MV-4-11 (cell line): ENCODE measurements around the gene PKNOX2.

Source experiments
- DNase-seq: peaks from one replicate; lab custom pipeline; 2025; lab: John Stamatoyannopoulos, UW

The PKNOX2 gene

GRCh38 chr11:125341676-125342075, 177.1 kb downstream of the PKNOX2 start:
- no peak for DNase-seq

DNA sequence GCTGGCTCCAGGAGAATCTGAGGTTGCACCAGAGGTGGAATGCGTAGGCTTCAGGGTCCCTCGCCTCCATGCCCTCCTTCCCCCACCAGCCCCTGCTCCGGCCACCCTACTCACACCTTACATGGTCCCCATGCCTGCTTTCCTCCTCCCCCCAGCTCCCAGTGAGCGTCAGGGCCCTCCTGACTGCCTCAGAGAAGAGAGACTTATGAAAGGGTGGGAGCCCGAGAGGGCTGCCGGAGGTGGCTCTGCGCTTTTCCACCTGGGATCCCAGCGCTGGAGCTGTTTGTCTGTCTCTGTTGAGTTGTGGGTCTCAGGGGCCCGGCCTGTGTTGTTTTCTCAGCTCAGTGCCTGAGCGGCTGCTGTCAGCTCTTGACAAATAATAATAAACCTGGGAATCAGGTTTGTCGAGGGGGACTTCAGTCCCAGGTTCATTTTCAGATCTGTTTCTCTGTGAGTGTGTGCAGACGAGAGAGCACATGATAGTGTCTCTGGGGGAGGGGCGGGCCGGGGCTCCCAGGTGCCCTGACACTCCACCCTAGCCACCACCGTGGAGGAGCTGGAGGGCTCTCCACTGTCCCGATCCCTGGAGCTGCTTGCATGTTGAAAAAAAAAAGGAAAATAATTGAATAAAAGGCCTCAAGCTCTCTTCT, 177.9 kb downstream of the PKNOX2 start:
- DNase-seq = no peak

- DNase-seq = no peak
Observed at GRCh38 chr11:125343086-125343717, 178.7 kb downstream of the PKNOX2 start.

GRCh38 chr11:125343718-125344131, 179.2 kb downstream of the PKNOX2 start:
- DNase-seq = no peak

GRCh38 chr11:125344846-125345420, 180.4 kb downstream of the PKNOX2 start:
- DNase-seq = no peak

- no peak for DNase-seq
Observed at GRCh38 chr11:125345421-125346178, 181.0 kb downstream of the PKNOX2 start.

GRCh38 chr11:125346179-125346530, 181.6 kb downstream of the PKNOX2 start:
- DNase-seq = no peak

GRCh38 chr11:125346565-125347260, 182.2 kb downstream of the PKNOX2 start:
- no peak for DNase-seq

- no peak for DNase-seq
Observed at GRCh38 chr11:125347261-125347585, 182.7 kb downstream of the PKNOX2 start.

DNA sequence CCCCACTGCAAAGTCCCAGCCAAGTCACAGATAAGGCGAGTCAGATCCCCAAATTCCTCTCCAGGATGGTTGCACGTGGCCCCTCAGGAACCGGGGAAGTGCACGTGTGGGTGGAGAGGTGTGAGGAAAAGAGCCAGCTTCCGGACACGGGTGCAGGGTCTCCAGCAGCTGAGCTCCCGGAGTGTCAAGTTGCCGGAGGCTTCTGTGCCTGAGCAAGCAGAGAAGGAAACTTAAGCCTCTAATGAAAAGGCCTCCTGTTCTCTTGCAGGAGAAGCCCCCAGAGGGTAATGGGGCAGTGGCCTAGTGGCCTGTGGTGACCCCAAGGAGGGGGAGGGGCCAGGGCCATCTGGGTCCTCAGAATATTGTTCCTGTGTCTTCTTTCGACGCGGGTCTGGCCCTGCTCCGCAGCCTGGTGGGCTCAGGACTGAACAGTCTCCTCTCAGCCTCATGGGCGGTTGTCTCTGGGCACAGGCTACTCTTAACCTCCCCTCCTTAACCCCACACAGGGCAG, 183.6 kb downstream of the PKNOX2 start:
- DNase-seq = no peak

DNA sequence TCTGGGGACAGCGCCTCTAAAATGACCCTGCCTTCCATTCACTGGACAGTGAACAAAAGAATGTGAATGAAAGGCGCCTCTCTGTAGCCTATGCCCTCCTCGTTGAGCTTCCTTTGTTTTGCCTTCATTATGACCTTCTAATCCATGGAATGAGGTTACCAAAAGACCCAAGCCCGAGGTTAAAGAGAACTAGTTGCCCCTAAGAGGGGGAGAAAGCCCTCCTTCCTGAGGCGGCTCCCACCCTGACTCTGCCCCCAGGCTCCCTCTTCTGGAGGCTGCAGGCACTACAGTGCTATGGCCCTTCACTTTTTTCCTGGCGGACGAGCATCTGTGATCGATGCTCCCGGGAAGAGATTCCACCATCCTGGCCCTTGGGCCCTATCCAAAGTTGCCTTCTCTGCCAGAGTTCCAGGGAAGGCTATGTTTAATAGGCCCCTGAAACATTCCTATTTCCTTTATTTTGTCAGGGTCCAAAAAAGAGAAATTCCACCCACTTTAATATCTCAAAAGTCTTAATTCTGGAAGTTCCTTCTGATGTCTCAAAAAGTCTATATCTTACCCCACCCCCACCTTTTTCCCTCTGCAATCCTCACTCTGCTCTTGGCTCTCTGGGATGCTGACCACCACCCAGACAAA, 184.2 kb downstream of the PKNOX2 start:
- no peak for DNase-seq

GRCh38 chr11:125350206-125351032, 185.9 kb downstream of the PKNOX2 start:
- DNase-seq = no peak

GRCh38 chr11:125351033-125351867, 186.7 kb downstream of the PKNOX2 start:
- DNase-seq = no peak

GRCh38 chr11:125351868-125352250, 187.3 kb downstream of the PKNOX2 start:
- no peak for DNase-seq

- DNase-seq = no peak
Observed at GRCh38 chr11:125356797-125357196, 192.2 kb downstream of the PKNOX2 start.

GRCh38 chr11:125357551-125357950, 193.0 kb downstream of the PKNOX2 start:
- no peak for DNase-seq

DNA sequence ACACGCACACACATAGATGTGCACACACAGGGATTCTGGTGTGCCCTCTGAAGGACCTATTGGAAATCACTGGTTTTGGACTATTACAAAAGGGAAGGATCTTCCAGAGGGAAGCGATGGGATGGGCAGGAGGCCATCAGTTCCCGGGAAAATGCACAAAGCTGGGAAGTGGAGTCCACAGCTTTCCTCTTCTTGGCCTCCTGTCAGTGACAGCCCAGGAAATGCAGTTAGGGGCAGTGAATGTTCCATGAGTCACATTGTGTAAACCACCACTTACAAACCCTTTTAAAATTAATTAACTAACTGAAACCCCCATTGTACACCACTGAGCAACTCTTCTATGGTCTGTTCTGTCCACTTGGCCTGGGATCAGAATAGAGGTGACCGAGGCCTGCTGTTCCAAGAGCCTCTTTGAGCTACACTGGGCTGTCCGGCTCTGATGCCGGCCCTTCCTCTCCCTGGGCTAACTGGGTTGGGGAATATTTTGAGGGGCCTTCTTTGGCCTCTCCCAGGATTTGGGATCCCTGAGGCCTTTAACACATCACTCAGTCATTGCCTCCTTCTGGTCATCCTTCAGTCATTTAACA, 193.8 kb downstream of the PKNOX2 start:
- DNase-seq = no peak

DNA sequence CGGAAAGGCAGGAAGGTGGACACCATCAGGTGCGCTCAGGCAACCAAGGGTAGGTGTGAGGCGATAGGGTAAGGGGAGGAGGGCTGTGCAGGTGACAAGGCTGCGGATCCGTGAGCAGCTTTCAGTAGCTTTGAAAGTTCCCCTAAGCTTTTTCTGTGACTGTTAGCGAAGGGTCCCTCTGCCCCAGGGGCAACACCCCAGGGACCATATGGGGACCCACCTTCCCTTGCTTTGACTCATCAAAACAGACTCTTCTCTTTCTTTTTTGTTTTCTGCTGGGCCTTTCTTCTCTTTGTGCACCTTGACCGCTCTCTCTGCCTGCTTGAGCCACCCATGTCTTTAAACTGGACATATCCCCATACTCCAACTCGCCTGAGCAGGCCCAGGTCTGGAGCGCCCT, 194.6 kb downstream of the PKNOX2 start:
- DNase-seq = no peak

- DNase-seq = no peak
Observed at GRCh38 chr11:125360066-125360465, 195.5 kb downstream of the PKNOX2 start.
